PC-3 (cell line): Measurements from ENCODE around the gene HDAC4. TPM values are rescaled to one million over a fixed set of nuclear protein-coding genes. Genes with fewer than 3 reads are reported as not detected.

Source experiments
- ATAC-seq: fragments of 200-7000 bp; cut with Tn5 transposase; 2 replicates; pipeline ENCODE4 v1.9.1; 2020; ENCODE audit warnings: mild to moderate bottlenecking, moderate library complexity
- BruUV-seq: library from RNA; stranded (reverse); fragments of 400-500 nt; replicated peaks from 2 replicates; lab custom pipeline; 2021; lab: Mats Ljungman, UMichigan
- CTCF ChIA-PET: fragments of 300-600 bp; sonication (Branson Sonifier 250); formaldehyde crosslinking; loops from one replicate; lab custom pipeline; 2022; ENCODE audit warnings: antibody characterized with exemption; lab: Charles Lee
- POLR2A ChIA-PET: fragments of 300-600 bp; sonication (Branson Sonifier 250); formaldehyde crosslinking; loops from one replicate; lab custom pipeline; 2022; ENCODE audit warnings: antibody characterized with exemption; ENCODE audit not compliant: unreplicated experiment; lab: Charles Lee
- DNase-seq: peaks from one replicate; pipeline ENCODE4 v3.0.0-alpha.2; 2015
- H2AFZ ChIP-seq: fragments of 300-600 bp; sonication (generic); 2 replicates; pipeline ENCODE4 v1.6.0; 2016; ENCODE audit warnings: antibody characterized with exemption, low read length
- H3F3A ChIP-seq: fragments of 300-600 bp; sonication (generic); one replicate; pipeline ENCODE4 v1.6.0; 2017; ENCODE audit warnings: antibody characterized with exemption, low read length, control low read depth, mild to moderate bottlenecking; ENCODE audit not compliant: unreplicated experiment
- H3K27ac ChIP-seq: fragments of 300-600 bp; sonication (generic); 2 replicates; pipeline ENCODE4 v1.5.1; 2016; ENCODE audit warnings: mild to moderate bottlenecking, low read length
- H3K27me3 ChIP-seq: fragments of 300-600 bp; sonication (generic); 2 replicates; pipeline ENCODE4 v1.6.1; 2016; ENCODE audit warnings: low read length, mixed read lengths
- H3K36me3 ChIP-seq: fragments of 300-600 bp; sonication (generic); 2 replicates; pipeline ENCODE4 v1.6.1; 2016; ENCODE audit warnings: low read depth, mixed run types, low read length, mixed read lengths
- H3K4me1 ChIP-seq: fragments of 300-600 bp; sonication (generic); 2 replicates; pipeline ENCODE4 v1.5.1; 2016; ENCODE audit warnings: low read length; ENCODE audit not compliant: insufficient read depth
- H3K4me2 ChIP-seq: fragments of 300-600 bp; sonication (generic); 2 replicates; pipeline ENCODE4 v1.6.0; 2016; ENCODE audit warnings: low read length
- H3K4me3 ChIP-seq: fragments of 300-600 bp; sonication (generic); 2 replicates; pipeline ENCODE4 v1.5.1; 2016; ENCODE audit warnings: mild to moderate bottlenecking, low read length, mixed read lengths
- H3K79me2 ChIP-seq: fragments of 300-600 bp; sonication (generic); 2 replicates; pipeline ENCODE4 v1.6.1; 2017; ENCODE audit warnings: low read length, mixed read lengths
- H3K9ac ChIP-seq: fragments of 300-600 bp; sonication (generic); 2 replicates; pipeline ENCODE4 v1.6.0; 2016; ENCODE audit warnings: mild to moderate bottlenecking, low read length
- H3K9me2 ChIP-seq: fragments of 300-600 bp; sonication (generic); replicated peaks from 2 replicates; pipeline ENCODE4 v1.6.1; 2016; ENCODE audit warnings: mixed run types, low read length, mixed read lengths
- H3K9me3 ChIP-seq: fragments of 300-600 bp; sonication (generic); 2 replicates; pipeline ENCODE4 v1.6.1; 2016; ENCODE audit warnings: low read length, mixed read lengths
- H4K20me1 ChIP-seq: fragments of 300-600 bp; sonication (generic); 2 replicates; pipeline ENCODE4 v1.6.1; 2016; ENCODE audit warnings: low read length, mixed read lengths
- EZH2 ChIP-seq: fragments of 300-600 bp; sonication (generic); IDR thresholded peaks from one replicate; pipeline ENCODE4 v1.6.1; 2017; ENCODE audit warnings: antibody characterized with exemption, mild to moderate bottlenecking, low read length; ENCODE audit not compliant: unreplicated experiment
- EZH2phosphoT487 ChIP-seq: fragments of 300-600 bp; sonication (generic); IDR thresholded peaks from 2 replicates; pipeline ENCODE4 v1.6.1; 2018; ENCODE audit warnings: mild to moderate bottlenecking, antibody characterized with exemption, low read length, borderline replicate concordance
- intact Hi-C: fragments of 100-400 bp; cut with micrococcal nuclease; formaldehyde crosslinking; loops from 2 replicates; pipeline ENCODE4 v1.9.0; 2023
- total RNA-seq: library from RNA; depleted of rRNA; stranded (reverse); fragments of >200 nt; gene quantifications from 2 replicates; pipeline ENCODE4 v1.2.3, GENCODE V29; 2014
- TF ChIP-seq, protein P1 (sequence below): fragments of 300-600 bp; sonication (generic); conservative IDR thresholded peaks from 2 replicates; pipeline ENCODE4 v1.5.1; 2017; ENCODE audit warnings: antibody characterized with exemption, low read depth, mild to moderate bottlenecking, low read length

The HDAC4 gene
- total RNA-seq, 1 experiment from 2014 or later, result 8.5 TPM

DNA sequence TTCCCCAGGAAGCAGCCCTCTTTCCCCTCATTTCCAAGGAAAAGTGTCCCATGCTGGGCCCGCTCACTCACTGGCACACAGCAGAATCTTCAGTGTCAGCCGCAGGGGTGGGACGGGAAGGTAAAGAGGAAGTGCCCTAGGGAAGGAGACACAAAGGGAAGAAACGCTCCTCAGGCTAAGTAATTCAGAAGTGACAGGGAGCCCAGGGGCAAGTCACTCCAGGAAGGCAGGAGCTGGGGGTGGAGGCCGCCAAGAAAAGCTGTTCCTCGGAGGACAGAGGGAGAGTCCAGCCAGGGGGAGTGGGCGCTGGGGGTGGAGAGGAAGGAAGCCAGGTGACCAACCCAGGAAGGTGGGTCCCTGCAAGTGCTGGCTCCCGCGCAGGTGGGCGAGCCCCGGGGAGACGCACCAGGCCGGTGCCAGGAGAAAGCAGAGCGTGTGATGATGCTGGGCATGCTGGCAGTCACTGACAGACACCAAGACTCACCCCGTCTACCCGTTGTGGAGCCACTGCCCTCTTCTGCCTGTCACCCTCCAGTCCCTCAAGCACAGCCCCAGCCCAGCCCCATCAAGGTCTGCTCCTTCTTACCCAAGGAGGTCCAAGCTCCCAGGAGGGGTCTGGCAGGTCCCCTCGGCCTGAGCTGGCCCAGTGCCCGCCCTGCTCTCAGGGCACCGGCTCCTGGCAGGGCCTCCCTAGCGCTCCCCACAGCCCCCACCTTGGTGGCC, 21.7 kb downstream of the HDAC4 start:
- TF ChIP-seq EZH2 (no peak), EZH2phosphoT487 (no peak)
- TF ChIP-seq, protein P1, sequence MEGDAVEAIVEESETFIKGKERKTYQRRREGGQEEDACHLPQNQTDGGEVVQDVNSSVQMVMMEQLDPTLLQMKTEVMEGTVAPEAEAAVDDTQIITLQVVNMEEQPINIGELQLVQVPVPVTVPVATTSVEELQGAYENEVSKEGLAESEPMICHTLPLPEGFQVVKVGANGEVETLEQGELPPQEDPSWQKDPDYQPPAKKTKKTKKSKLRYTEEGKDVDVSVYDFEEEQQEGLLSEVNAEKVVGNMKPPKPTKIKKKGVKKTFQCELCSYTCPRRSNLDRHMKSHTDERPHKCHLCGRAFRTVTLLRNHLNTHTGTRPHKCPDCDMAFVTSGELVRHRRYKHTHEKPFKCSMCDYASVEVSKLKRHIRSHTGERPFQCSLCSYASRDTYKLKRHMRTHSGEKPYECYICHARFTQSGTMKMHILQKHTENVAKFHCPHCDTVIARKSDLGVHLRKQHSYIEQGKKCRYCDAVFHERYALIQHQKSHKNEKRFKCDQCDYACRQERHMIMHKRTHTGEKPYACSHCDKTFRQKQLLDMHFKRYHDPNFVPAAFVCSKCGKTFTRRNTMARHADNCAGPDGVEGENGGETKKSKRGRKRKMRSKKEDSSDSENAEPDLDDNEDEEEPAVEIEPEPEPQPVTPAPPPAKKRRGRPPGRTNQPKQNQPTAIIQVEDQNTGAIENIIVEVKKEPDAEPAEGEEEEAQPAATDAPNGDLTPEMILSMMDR, result no peak
- no peak overlapping the region for H3K9ac ChIP-seq
- no peak overlapping the region for H3K27ac ChIP-seq
- H3K4me3 ChIP-seq, result no peak overlapping the region
- H3K36me3 ChIP-seq, result no peaks in the 10 kb centered on the region
- CTCF ChIA-PET, result no interaction called here
- no peaks in the 10 kb centered on the region for H4K20me1 ChIP-seq
- H3K9me3 ChIP-seq, result no peaks in the 10 kb centered on the region
- H3K4me1 ChIP-seq, result no peaks in the 10 kb centered on the region
- intact Hi-C loops, result no loop called here
- H3K4me2 ChIP-seq, result no peak overlapping the region
- ATAC-seq, result no peak
- H3K9me2 ChIP-seq, result no peaks in the 10 kb centered on the region
- no peak for DNase-seq
- H3F3A ChIP-seq, result no peaks in the 10 kb centered on the region
- H3K79me2 ChIP-seq, result no peaks in the 10 kb centered on the region
- POLR2A ChIA-PET, result no interaction called here
- no peaks in the 10 kb centered on the region for H3K27me3 ChIP-seq
- no TSS peak for BruUV-seq
- no peak overlapping the region for H2AFZ ChIP-seq

DNA sequence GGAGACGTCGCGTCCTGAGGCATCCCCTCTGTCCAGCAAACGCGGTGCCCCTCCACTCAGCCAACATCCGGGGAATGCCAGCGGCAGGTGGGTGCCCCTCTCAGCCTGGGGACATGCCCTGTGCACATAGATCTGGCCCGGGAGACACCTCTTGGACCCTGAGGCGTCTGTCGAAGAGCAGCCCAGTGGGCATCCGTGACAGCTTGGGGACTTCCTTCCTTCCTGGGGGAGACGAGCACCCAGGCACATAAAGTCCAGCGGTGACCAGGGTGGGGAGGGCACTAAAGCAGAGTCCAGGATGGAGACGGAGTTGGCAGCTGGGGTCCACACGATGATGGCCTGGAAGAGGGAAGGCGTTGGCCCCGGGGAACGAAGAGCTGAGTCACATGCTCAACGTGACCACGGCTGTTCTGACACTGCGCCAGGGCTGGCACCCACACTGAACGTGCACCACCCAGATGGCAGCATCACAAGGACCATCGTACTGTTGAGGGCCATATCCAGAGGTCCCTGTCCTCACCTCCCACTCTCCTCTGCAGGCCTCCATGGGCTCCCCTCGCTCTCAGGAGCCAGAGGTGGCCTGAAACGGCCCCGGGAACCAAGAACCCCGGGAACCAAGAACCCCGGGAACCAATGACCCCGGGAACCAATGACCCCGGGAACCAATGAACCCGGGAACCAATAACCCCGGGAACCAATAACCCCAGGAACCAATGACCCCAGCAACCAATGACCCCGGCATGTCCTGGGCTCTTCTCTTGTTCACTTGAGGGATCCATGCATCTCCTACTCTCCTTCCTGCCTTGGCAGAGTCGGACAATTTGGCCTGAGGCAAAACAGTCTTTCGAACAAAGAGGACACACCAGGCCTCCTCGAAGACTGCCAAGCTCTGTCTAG, 22.6 kb downstream of the HDAC4 start:
- no peak overlapping the region for H3K4me2 ChIP-seq
- H3K79me2 ChIP-seq, result no peaks in the 10 kb centered on the region
- ATAC-seq, result no peak
- H3K4me3 ChIP-seq, result no peak overlapping the region
- no peaks in the 10 kb centered on the region for H3K4me1 ChIP-seq
- no peaks in the 10 kb centered on the region for H3K9me2 ChIP-seq
- H3F3A ChIP-seq, result no peaks in the 10 kb centered on the region
- no peak overlapping the region for H3K27ac ChIP-seq
- TF ChIP-seq EZH2phosphoT487, result no peak
- TF ChIP-seq, protein P1, result no peak
- DNase-seq, result no peak
- no peaks in the 10 kb centered on the region for H3K27me3 ChIP-seq
- intact Hi-C loops, result no loop called here
- BruUV-seq, result no TSS peak
- H4K20me1 ChIP-seq, result no peaks in the 10 kb centered on the region
- ChIA-PET CTCF (no interaction called here), POLR2A (no interaction called here)
- H3K36me3 ChIP-seq, result no peaks in the 10 kb centered on the region
- H3K9ac ChIP-seq, result no peak overlapping the region
- no peaks in the 10 kb centered on the region for H3K9me3 ChIP-seq
- H2AFZ ChIP-seq, result no peak overlapping the region

- no peaks in the 10 kb centered on the region for H3K36me3 ChIP-seq
- H3K27ac ChIP-seq, result no peak overlapping the region
- no peaks in the 10 kb centered on the region for H3K9me2 ChIP-seq
- no peaks in the 10 kb centered on the region for H3K27me3 ChIP-seq
- H3K9me3 ChIP-seq, result no peaks in the 10 kb centered on the region
- no peak overlapping the region for H3K4me3 ChIP-seq
- no peaks in the 10 kb centered on the region for H3K79me2 ChIP-seq
- DNase-seq (no peak), ATAC-seq (no peak)
- ChIA-PET POLR2A (no interaction called here), CTCF (no interaction called here)
- H4K20me1 ChIP-seq, result no peaks in the 10 kb centered on the region
- no peak overlapping the region for H3K9ac ChIP-seq
- no peak overlapping the region for H2AFZ ChIP-seq
- H3K4me2 ChIP-seq, result no peak overlapping the region
- intact Hi-C loops, result no loop called here
- H3F3A ChIP-seq, result no peaks in the 10 kb centered on the region
- H3K4me1 ChIP-seq, result no peaks in the 10 kb centered on the region
- no TSS peak for BruUV-seq
- no peak for TF ChIP-seq EZH2
- no peak for TF ChIP-seq EZH2phosphoT487
- TF ChIP-seq, protein P1, result no peak
Observed at GRCh38 chr2:239377591-239377990, 23.2 kb downstream of the HDAC4 start.
